Camera-type eye (tissue), 1 donor: Measurements from ENCODE around the gene TRAFD1. TPM values are rescaled to one million over a fixed set of nuclear protein-coding genes. Genes with fewer than 3 reads are reported as not detected.

Source experiments
- total RNA-seq: library from RNA; depleted of rRNA; stranded (reverse); fragments of >200 nt; gene quantifications from one replicate; pipeline ENCODE4 v1.2.3, GENCODE V29; 2014

The TRAFD1 gene
- total RNA-seq = 45.9 TPM

GRCh38 chr12:112125250-112125999, at the start of gene TRAFD1:
Gene TRAFD1, plus strand, starts transcription at chr12:112125560. Its CDS starts 4,963 bp downstream, at chr12:112130523.

GRCh38 chr12:112108202-112109079, 16.9 kb upstream of the TRAFD1 start, which contains the start of gene NAA25:
Gene NAA25, minus strand, starts transcription at chr12:112108783. Its CDS starts 10 bp downstream, at chr12:112108773.

Other genes starting within 250 kb of the TRAFD1 start
- 25.3 TPM for gene TMEM116, start 112.4 kb upstream of the TRAFD1 start, total RNA-seq
- 57.3 TPM for gene ERP29, start 112.1 kb upstream of the TRAFD1 start, total RNA-seq
- 66.1 TPM for gene NAA25, start 16.8 kb upstream of the TRAFD1 start, total RNA-seq